ENCODE measurements around the gene SAMD4A.

The SAMD4A gene, protein sequence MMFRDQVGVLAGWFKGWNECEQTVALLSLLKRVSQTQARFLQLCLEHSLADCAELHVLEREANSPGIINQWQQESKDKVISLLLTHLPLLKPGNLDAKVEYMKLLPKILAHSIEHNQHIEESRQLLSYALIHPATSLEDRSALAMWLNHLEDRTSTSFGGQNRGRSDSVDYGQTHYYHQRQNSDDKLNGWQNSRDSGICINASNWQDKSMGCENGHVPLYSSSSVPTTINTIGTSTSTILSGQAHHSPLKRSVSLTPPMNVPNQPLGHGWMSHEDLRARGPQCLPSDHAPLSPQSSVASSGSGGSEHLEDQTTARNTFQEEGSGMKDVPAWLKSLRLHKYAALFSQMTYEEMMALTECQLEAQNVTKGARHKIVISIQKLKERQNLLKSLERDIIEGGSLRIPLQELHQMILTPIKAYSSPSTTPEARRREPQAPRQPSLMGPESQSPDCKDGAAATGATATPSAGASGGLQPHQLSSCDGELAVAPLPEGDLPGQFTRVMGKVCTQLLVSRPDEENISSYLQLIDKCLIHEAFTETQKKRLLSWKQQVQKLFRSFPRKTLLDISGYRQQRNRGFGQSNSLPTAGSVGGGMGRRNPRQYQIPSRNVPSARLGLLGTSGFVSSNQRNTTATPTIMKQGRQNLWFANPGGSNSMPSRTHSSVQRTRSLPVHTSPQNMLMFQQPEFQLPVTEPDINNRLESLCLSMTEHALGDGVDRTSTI

GRCh38 chr14:54566410-54567223 lies at the start of gene SAMD4A:
SAMD4A (plus strand) TSS chr14:54567128; CDS start chr14:54567917, 789 bp downstream.
- Histone ChIP-seq H3K4me3 (peak within 1 kb of the TSS; percentile 69), H3K9me3 (no peaks in the 10 kb centered on the region), H3K36me3 (replicated peaks) (peaks cover 6% of the 10 kb centered on the region), H3K27me3 (ENCODE audit: low read depth) (no peaks in the 10 kb centered on the region), H3K4me1 (peaks cover 13% of the 10 kb centered on the region)
- DNase-seq (ENCODE audit: low spot score in 2 of 2): peak; percentile 88 to 91
- in situ Hi-C loops (cut with MboI; ENCODE audit: low sequenced_read_pairs): loop anchor here (10.0 kb wide), 1 partner anchor 208 kb away; no protein-coding TSS in a partner anchor

- DNase-seq (ENCODE audit: low spot score in 2 of 2): no peak
- no peaks in the 10 kb centered on the region for H3K9me3 ChIP-seq
- in situ Hi-C loops (cut with MboI; ENCODE audit: low sequenced_read_pairs): no loop called here
- H3K4me1 ChIP-seq: peaks cover 3% of the 10 kb centered on the region; the same call in 1 of the 2 replicates
- no peaks in the 10 kb centered on the region; the same call in 1 of the 2 replicates for H3K36me3 ChIP-seq (replicated peaks)
- H3K4me3 ChIP-seq: no peak overlapping the region
- H3K27me3 ChIP-seq (ENCODE audit: low read depth): no peaks in the 10 kb centered on the region
These were observed 42.5 kb upstream of the SAMD4A start for GRCh38 chr14:54524410-54524809.

GRCh38 chr14:54528973-54529372 lies 38.0 kb upstream of the SAMD4A start:
- no peak for DNase-seq (ENCODE audit: low spot score in 2 of 2)
- in situ Hi-C loops (cut with MboI; ENCODE audit: low sequenced_read_pairs): no loop called here
- Histone ChIP-seq H3K4me3 (no peak overlapping the region), H3K9me3 (no peaks in the 10 kb centered on the region), H3K4me1 (peaks cover 8% of the 10 kb centered on the region; the same call in 1 of the 2 replicates), H3K27me3 (ENCODE audit: low read depth) (no peaks in the 10 kb centered on the region), H3K36me3 (replicated peaks) (no peaks in the 10 kb centered on the region; the same call in 1 of the 2 replicates)

- H3K27me3 ChIP-seq (ENCODE audit: low read depth): no peaks in the 10 kb centered on the region
- H3K4me3 ChIP-seq: no peak overlapping the region
- peaks cover 8% of the 10 kb centered on the region; the same call in 1 of the 2 replicates for H3K4me1 ChIP-seq
- DNase-seq (ENCODE audit: low spot score in 2 of 2): peak; percentile 56 to 66
- H3K36me3 ChIP-seq (replicated peaks): no peaks in the 10 kb centered on the region; the same call in 1 of the 2 replicates
- in situ Hi-C loops (cut with MboI; ENCODE audit: low sequenced_read_pairs): no loop called here
- H3K9me3 ChIP-seq: no peaks in the 10 kb centered on the region
These were observed 37.1 kb upstream of the SAMD4A start for GRCh38 chr14:54529811-54530210.

DNA sequence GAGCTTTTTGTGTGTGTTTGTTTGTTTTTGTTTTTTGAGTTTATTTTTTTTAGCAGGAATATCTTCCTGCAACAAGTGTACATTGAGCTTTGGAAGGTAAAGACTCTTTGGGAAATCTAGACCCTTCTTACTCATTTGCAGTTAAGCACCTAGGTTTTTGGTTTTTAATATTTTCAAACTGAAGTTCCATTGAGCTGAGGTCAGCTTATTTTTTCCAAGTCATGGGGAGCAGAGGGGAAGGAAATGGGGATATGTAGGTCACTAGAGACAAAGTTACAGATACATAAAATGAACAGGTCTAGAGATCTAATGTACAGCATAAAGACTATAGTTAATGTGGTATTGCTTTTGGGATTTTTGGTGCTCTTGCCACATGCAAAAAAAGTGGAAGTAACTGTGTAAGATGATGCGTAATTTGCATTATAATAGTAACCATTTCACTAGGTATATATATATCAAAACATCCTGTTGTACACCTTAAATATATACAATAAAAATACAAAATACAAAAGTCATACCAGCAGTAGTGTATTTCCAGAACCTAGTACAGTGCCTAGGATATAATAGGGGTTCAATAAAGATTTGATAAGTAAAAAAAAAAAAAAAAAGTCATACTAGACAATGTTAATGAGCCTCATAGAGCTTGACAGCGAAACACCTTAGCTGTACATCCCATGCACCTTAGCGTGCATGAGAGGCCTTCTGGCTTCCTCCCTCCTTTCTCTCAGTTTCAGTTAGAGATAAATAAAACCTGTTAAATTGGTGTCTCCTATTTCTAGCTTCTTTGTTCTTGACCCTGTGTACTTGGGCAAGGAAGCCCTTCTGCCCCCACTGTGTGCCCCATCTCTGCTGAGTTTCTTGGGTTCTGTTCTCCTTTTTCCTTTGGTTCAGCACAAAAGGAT lies 34.6 kb upstream of the SAMD4A start:
- no peaks in the 10 kb centered on the region for H3K9me3 ChIP-seq
- DNase-seq (ENCODE audit: low spot score in 2 of 2): no peak
- H3K27me3 ChIP-seq (ENCODE audit: low read depth): no peaks in the 10 kb centered on the region
- peaks cover 8% of the 10 kb centered on the region; the same call in 1 of the 2 replicates for H3K4me1 ChIP-seq
- H3K36me3 ChIP-seq (replicated peaks): no peaks in the 10 kb centered on the region; the same call in 1 of the 2 replicates
- in situ Hi-C loops (cut with MboI; ENCODE audit: low sequenced_read_pairs): no loop called here
- no peak overlapping the region for H3K4me3 ChIP-seq

GRCh38 chr14:54533100-54533499 lies 33.8 kb upstream of the SAMD4A start:
- Histone ChIP-seq H3K9me3 (no peaks in the 10 kb centered on the region), H3K4me1 (peaks cover 8% of the 10 kb centered on the region; the same call in 1 of the 2 replicates), H3K4me3 (no peak overlapping the region), H3K27me3 (ENCODE audit: low read depth) (no peaks in the 10 kb centered on the region), H3K36me3 (replicated peaks) (peaks cover 2% of the 10 kb centered on the region; the same call in 1 of the 2 replicates)
- in situ Hi-C loops (cut with MboI; ENCODE audit: low sequenced_read_pairs): no loop called here
- no peak for DNase-seq (ENCODE audit: low spot score in 2 of 2)

DNA sequence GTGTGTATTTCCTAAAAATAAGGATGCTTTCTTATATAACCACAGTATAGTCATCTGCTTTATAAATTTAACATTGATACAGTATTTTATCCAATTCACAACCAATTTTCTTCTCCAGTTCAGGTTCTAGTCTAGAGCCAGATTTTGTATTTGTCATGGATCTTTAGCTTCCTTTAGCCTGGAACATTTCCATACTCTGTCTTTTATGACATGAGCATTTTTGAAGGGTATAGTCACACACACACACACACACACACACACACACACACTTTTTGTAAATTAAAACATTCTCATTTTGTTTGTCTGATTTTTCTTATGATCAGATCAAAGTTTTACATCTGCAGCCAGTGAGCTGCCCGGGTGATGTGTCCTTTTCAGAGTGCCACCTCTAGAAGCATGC lies 31.8 kb upstream of the SAMD4A start:
- H3K4me3 ChIP-seq: no peak overlapping the region
- H3K36me3 ChIP-seq (replicated peaks): peaks cover 4% of the 10 kb centered on the region; the same call in 1 of the 2 replicates
- in situ Hi-C loops (cut with MboI; ENCODE audit: low sequenced_read_pairs): no loop called here
- no peaks in the 10 kb centered on the region for H3K9me3 ChIP-seq
- H3K27me3 ChIP-seq (ENCODE audit: low read depth): no peaks in the 10 kb centered on the region
- no peak for DNase-seq (ENCODE audit: low spot score in 2 of 2)
- H3K4me1 ChIP-seq: no peaks in the 10 kb centered on the region; the same call in 1 of the 2 replicates

DNA sequence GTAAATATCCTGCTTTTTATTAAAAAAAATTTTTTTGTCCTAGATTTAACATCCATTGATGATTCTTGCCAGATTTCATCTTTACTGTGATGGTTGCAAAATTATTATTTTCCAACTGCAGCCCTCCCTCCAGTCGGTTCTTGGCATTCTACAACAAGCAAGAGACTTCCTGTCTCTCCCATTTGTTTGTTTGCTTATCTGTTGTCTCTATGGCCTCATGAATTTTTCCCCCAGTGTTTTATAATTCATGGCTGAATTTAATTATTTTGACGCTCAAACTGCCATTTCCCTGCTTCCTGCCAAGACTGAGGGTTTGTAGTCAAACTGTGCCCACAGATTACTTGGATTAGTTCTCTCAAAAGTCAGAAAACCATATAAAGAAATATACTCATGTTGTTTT lies 31.3 kb upstream of the SAMD4A start:
- no peak overlapping the region for H3K4me3 ChIP-seq
- DNase-seq (ENCODE audit: low spot score in 2 of 2): no peak
- in situ Hi-C loops (cut with MboI; ENCODE audit: low sequenced_read_pairs): no loop called here
- no peaks in the 10 kb centered on the region for H3K27me3 ChIP-seq (ENCODE audit: low read depth)
- H3K4me1 ChIP-seq: no peaks in the 10 kb centered on the region; the same call in 1 of the 2 replicates
- H3K36me3 ChIP-seq (replicated peaks): peaks cover 4% of the 10 kb centered on the region; the same call in 1 of the 2 replicates
- H3K9me3 ChIP-seq: no peaks in the 10 kb centered on the region

GRCh38 chr14:54537651-54538050 lies 29.3 kb upstream of the SAMD4A start:
- no peak for DNase-seq (ENCODE audit: low spot score in 2 of 2)
- Histone ChIP-seq H3K36me3 (replicated peaks) (peaks cover 4% of the 10 kb centered on the region; the same call in 1 of the 2 replicates), H3K27me3 (ENCODE audit: low read depth) (no peaks in the 10 kb centered on the region), H3K9me3 (no peaks in the 10 kb centered on the region), H3K4me1 (peaks cover 8% of the 10 kb centered on the region), H3K4me3 (no peak overlapping the region)
- in situ Hi-C loops (cut with MboI; ENCODE audit: low sequenced_read_pairs): no loop called here

DNA sequence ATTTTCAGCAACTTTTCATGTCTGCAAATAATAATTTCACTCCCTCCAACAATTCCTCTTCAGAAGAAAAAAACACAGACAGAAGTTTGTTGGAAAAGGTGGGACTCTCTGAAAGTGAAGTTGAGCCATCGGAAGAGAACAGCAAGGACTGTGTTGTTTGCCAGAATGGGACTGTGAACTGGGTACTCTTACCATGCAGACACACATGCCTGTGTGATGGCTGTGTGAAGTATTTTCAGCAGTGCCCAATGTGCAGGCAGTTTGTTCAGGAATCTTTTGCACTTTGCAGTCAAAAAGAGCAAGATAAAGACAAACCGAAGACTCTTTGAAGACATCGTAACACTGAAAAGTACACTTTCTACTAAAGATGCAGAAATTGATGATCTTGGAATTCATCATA lies 28.9 kb upstream of the SAMD4A start:
- H3K9me3 ChIP-seq: no peaks in the 10 kb centered on the region
- H3K4me1 ChIP-seq: peaks cover 12% of the 10 kb centered on the region
- H3K27me3 ChIP-seq (ENCODE audit: low read depth): no peaks in the 10 kb centered on the region
- peaks cover 4% of the 10 kb centered on the region; the same call in 1 of the 2 replicates for H3K36me3 ChIP-seq (replicated peaks)
- no peak for DNase-seq (ENCODE audit: low spot score in 2 of 2)
- H3K4me3 ChIP-seq: no peak overlapping the region
- in situ Hi-C loops (cut with MboI; ENCODE audit: low sequenced_read_pairs): no loop called here

- no peaks in the 10 kb centered on the region for H3K27me3 ChIP-seq (ENCODE audit: low read depth)
- DNase-seq (ENCODE audit: low spot score in 2 of 2): no peak
- in situ Hi-C loops (cut with MboI; ENCODE audit: low sequenced_read_pairs): no loop called here
- peaks cover 17% of the 10 kb centered on the region for H3K4me1 ChIP-seq
- H3K9me3 ChIP-seq: no peaks in the 10 kb centered on the region
- H3K4me3 ChIP-seq: no peak overlapping the region
- no peaks in the 10 kb centered on the region for H3K36me3 ChIP-seq (replicated peaks)
These were observed 19.3 kb upstream of the SAMD4A start for GRCh38 chr14:54547583-54547982.

GRCh38 chr14:54548491-54548890 lies 18.4 kb upstream of the SAMD4A start:
- DNase-seq (ENCODE audit: low spot score in 2 of 2): no peak
- in situ Hi-C loops (cut with MboI; ENCODE audit: low sequenced_read_pairs): no loop called here

More at GRCh38 chr14:54548491-54548890, 18.4 kb upstream of the SAMD4A start:
- Histone ChIP-seq H3K27me3 (ENCODE audit: low read depth) (no peaks in the 10 kb centered on the region), H3K9me3 (no peaks in the 10 kb centered on the region), H3K4me3 (no peak overlapping the region), H3K36me3 (replicated peaks) (no peaks in the 10 kb centered on the region), H3K4me1 (peaks cover 10% of the 10 kb centered on the region)
